ENCODE measurements around the gene PAQR9. TPM values are rescaled to one million over a fixed set of nuclear protein-coding genes. Genes with fewer than 3 reads are reported as not detected.

Gene PAQR9
- total RNA-seq, 2 experiments from 2014 or later: not detected

DNA sequence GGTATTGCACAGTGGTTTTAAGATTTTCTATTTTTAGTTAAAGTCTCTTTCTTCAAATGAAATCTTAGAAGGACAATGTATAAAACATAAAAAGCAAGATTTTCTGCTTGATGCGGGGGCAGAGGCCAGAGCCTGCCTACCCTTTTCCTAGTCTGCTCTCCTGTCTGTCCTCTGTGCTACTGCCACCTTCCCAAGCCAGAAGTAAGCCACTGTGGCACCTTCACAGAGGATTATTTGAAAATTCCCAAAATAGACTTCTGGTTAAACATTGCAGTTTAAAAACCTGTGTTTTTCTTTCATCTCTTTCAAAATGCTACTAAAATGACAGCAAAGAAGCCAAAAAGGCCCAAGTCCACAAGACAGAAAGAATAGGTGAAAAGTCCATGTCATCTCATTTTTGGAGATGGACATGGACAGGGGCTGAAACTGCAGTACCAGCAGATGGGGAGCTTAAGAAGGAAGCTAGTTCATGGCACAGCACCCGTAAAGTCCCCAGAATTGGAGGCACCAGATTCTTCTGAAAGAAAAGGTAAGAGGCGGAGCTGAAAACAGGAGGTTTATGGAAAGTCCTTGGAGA lies 37.0 kb downstream of the PAQR9 start:
- Histone ChIP-seq H3K4me1 (ENCODE audit: insufficient read depth, low read length, poor library complexity, severe bottlenecking) (no peaks in the 10 kb centered on the region), H4K20me1 (ENCODE audit: insufficient read depth, low read length) (no peaks in the 10 kb centered on the region), H3K36me3 (ENCODE audit: insufficient read depth, low read length) (no peaks in the 10 kb centered on the region), H3K4me2 (ENCODE audit: low read length) (no peak overlapping the region), H3K4me3 (ENCODE audit: low read depth, low read length, poor library complexity, severe bottlenecking) (no peak overlapping the region), H3K79me2 (ENCODE audit: insufficient read depth, low read depth, low read length) (no peaks in the 10 kb centered on the region), H2AFZ (ENCODE audit: low read length) (no peak overlapping the region), H3K9me3 (ENCODE audit: low read length) (no peaks in the 10 kb centered on the region), H3K27ac (ENCODE audit: low read depth, low read length, poor library complexity, severe bottlenecking) (no peak overlapping the region), H3K9me2 (ENCODE audit: insufficient read depth, low read length) (no peaks in the 10 kb centered on the region)
- TF ChIP-seq, protein P1, sequence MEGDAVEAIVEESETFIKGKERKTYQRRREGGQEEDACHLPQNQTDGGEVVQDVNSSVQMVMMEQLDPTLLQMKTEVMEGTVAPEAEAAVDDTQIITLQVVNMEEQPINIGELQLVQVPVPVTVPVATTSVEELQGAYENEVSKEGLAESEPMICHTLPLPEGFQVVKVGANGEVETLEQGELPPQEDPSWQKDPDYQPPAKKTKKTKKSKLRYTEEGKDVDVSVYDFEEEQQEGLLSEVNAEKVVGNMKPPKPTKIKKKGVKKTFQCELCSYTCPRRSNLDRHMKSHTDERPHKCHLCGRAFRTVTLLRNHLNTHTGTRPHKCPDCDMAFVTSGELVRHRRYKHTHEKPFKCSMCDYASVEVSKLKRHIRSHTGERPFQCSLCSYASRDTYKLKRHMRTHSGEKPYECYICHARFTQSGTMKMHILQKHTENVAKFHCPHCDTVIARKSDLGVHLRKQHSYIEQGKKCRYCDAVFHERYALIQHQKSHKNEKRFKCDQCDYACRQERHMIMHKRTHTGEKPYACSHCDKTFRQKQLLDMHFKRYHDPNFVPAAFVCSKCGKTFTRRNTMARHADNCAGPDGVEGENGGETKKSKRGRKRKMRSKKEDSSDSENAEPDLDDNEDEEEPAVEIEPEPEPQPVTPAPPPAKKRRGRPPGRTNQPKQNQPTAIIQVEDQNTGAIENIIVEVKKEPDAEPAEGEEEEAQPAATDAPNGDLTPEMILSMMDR (conservative IDR thresholded peaks at IDR 0.05; ENCODE audit: low read length): no peak
- TF ChIP-seq EZH2phosphoT487 (IDR thresholded peaks at IDR 0.05; ENCODE audit: borderline replicate concordance, low read depth, low read length): no peak
- intact Hi-C loops (cut with micrococcal nuclease; ENCODE audit: unreplicated experiment): no loop called here
- POLR2A ChIA-PET: interaction anchor here (0.8 kb wide), 1 partner anchor 18 kb away, joined by 3 read pairs; no protein-coding TSS in a partner anchor
- no TSS peak for BruUV-seq (replicated peaks)
- CTCF ChIA-PET (ENCODE audit: unreplicated experiment): no interaction called here
- DNase-seq (ENCODE audit: low spot score): no peak

DNA sequence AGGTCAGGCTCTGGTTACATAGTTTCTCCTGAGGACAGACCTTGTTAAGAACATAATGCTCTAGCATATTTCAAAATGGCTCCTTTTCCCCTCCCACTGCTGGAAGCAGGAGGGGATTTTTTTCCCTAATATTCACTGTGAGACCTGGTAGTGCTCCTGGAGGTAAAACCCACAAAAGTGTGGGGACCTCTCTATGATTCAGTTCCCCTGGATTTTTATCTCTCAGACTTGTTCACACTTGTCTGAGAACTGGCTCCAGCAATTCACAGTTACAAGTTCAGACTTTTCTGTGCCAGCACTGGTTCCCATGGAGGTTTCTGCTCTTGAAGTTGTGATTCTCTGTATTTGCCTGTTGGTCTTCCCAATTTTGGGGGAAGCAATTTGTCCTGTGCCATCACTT lies 38.3 kb downstream of the PAQR9 start:
- H3K4me2 ChIP-seq (ENCODE audit: low read length): no peak overlapping the region
- no peaks in the 10 kb centered on the region for H3K9me3 ChIP-seq (ENCODE audit: low read length)
- no peak for DNase-seq (ENCODE audit: low spot score)
- no TSS peak for BruUV-seq (replicated peaks)
- H3K79me2 ChIP-seq (ENCODE audit: insufficient read depth, low read depth, low read length): no peaks in the 10 kb centered on the region
- intact Hi-C loops (cut with micrococcal nuclease; ENCODE audit: unreplicated experiment): no loop called here
- H3K4me3 ChIP-seq (ENCODE audit: low read depth, low read length, poor library complexity, severe bottlenecking): no peak overlapping the region
- TF ChIP-seq, protein P1 (conservative IDR thresholded peaks at IDR 0.05; ENCODE audit: low read length): no peak
- no peak for TF ChIP-seq EZH2phosphoT487 (IDR thresholded peaks at IDR 0.05; ENCODE audit: borderline replicate concordance, low read depth, low read length)
- H3K4me1 ChIP-seq (ENCODE audit: insufficient read depth, low read length, poor library complexity, severe bottlenecking): no peaks in the 10 kb centered on the region
- H4K20me1 ChIP-seq (ENCODE audit: insufficient read depth, low read length): no peaks in the 10 kb centered on the region
- no peaks in the 10 kb centered on the region for H3K9me2 ChIP-seq (ENCODE audit: insufficient read depth, low read length)
- H3K27ac ChIP-seq (ENCODE audit: low read depth, low read length, poor library complexity, severe bottlenecking): no peak overlapping the region
- ChIA-PET POLR2A (interaction anchor here (0.6 kb wide), 1 partner anchor 13 kb away, joined by 3 read pairs; no protein-coding TSS in a partner anchor), CTCF (ENCODE audit: unreplicated experiment) (no interaction called here)
- H3K36me3 ChIP-seq (ENCODE audit: insufficient read depth, low read length): no peaks in the 10 kb centered on the region
- H2AFZ ChIP-seq (ENCODE audit: low read length): no peak overlapping the region

DNA sequence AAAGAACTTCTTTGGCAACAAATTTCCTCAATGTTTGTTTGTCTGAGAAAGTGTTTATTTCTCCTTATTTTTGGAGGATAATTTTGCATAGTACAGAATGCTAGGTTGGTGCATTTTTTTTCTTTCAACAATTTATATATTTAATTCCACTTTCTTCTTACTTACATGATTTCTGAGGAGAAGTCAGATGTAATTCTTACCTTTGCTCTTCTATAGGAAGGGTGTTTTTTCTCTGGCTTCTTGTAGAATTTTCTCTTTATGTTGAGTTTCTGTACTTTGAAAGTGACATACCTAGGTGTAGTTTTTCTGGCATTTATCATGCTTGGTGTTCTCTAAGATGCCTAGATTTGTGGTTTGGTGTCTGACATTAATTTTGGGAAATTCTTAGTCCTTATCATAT lies 39.8 kb downstream of the PAQR9 start:
- Histone ChIP-seq H3K9me3 (ENCODE audit: low read length) (no peaks in the 10 kb centered on the region), H3K79me2 (ENCODE audit: insufficient read depth, low read depth, low read length) (no peaks in the 10 kb centered on the region), H3K4me2 (ENCODE audit: low read length) (no peak overlapping the region), H3K4me3 (ENCODE audit: low read depth, low read length, poor library complexity, severe bottlenecking) (no peak overlapping the region), H3K4me1 (ENCODE audit: insufficient read depth, low read length, poor library complexity, severe bottlenecking) (no peaks in the 10 kb centered on the region), H2AFZ (ENCODE audit: low read length) (no peak overlapping the region), H3K27ac (ENCODE audit: low read depth, low read length, poor library complexity, severe bottlenecking) (no peak overlapping the region), H4K20me1 (ENCODE audit: insufficient read depth, low read length) (no peaks in the 10 kb centered on the region), H3K36me3 (ENCODE audit: insufficient read depth, low read length) (no peaks in the 10 kb centered on the region), H3K9me2 (ENCODE audit: insufficient read depth, low read length) (no peaks in the 10 kb centered on the region)
- ChIA-PET CTCF (ENCODE audit: unreplicated experiment) (no interaction called here), POLR2A (no interaction called here)
- TF ChIP-seq, protein P1 (conservative IDR thresholded peaks at IDR 0.05; ENCODE audit: low read length): no peak
- no peak for TF ChIP-seq EZH2phosphoT487 (IDR thresholded peaks at IDR 0.05; ENCODE audit: borderline replicate concordance, low read depth, low read length)
- intact Hi-C loops (cut with micrococcal nuclease; ENCODE audit: unreplicated experiment): no loop called here
- BruUV-seq (replicated peaks): no TSS peak
- DNase-seq (ENCODE audit: low spot score): no peak
